GM12878 (cell line): ENCODE measurements around the gene CALML5. TPM values are rescaled to one million over a fixed set of nuclear protein-coding genes. Genes with fewer than 3 reads are reported as not detected.

ENCODE experiments used
- ATAC-seq: fragments of 200-7000 bp; cut with Tn5 transposase; 3 replicates; pipeline ENCODE4 v1.9.1; 2020; ENCODE audit warnings: mild to moderate bottlenecking, moderate library complexity
- Bru-seq: library from RNA; stranded (reverse); fragments of 400-500 nt; gene quantifications from one replicate; lab custom pipeline; 2021; lab: Mats Ljungman, UMichigan
- BruChase-seq, 2 experiments: library from RNA; stranded (reverse); fragments of 400-500 nt; gene quantifications; one replicate each; lab custom pipeline; 2021; lab: Mats Ljungman, UMichigan
- BruUV-seq: library from RNA; stranded (reverse); fragments of 400-500 nt; replicated peaks from 2 replicates; lab custom pipeline; 2021; lab: Mats Ljungman, UMichigan
- CTCF ChIA-PET: fragments of 300-600 bp; sonication (Branson Sonifier 250); formaldehyde crosslinking; extraction: SDS; loops from one replicate; lab custom pipeline; 2021; ENCODE audit warnings: inconsistent platforms; lab: Yijun Ruan, JAX
- POLR2A ChIA-PET: fragments of 350-600 bp; formaldehyde crosslinking; extraction: SDS; loops from one replicate; lab custom pipeline; 2021; ENCODE audit warnings: inconsistent platforms; lab: Charles Lee
- RAD21 ChIA-PET: fragments of 300-600 bp; sonication (Branson Sonifier 250); formaldehyde crosslinking; loops from one replicate; lab custom pipeline; 2023; ENCODE audit warnings: antibody characterized with exemption; ENCODE audit not compliant: unreplicated experiment; lab: Charles Lee
- SMC1A ChIA-PET: fragments of 300-600 bp; sonication (Branson Sonifier 250); formaldehyde crosslinking; loops from one replicate; lab custom pipeline; 2023; ENCODE audit not compliant: unreplicated experiment, uncharacterized antibody; lab: Charles Lee
- DNase-seq: peaks from one replicate; pipeline ENCODE4 v3.0.0-alpha.2; 2011; ENCODE audit warnings: low read depth, low spot score
- FAIRE-seq: peaks from 3 replicates; lab custom pipeline; 2011; peaks lifted over from hg19 to GRCh38; lab: Jason Lieb, UNC
- H2AFZ ChIP-seq: 2 replicates; pipeline ENCODE4 v1.6.0; 2011; ENCODE audit warnings: low read depth, low read length, control low read depth; ENCODE audit not compliant: control insufficient read depth
- H3K27ac ChIP-seq: 2 replicates; pipeline ENCODE4 v1.5.1; 2011; ENCODE audit warnings: control low read depth; ENCODE audit not compliant: control insufficient read depth, insufficient read depth
- H3K27me3 ChIP-seq, 2 experiments: replicated peaks in 1 of 2; 2 replicates each; pipeline versions ENCODE4 v1.6.0 to v1.6.1; 2011; ENCODE audit warnings: low read length in 1 of 2; ENCODE audit not compliant: control insufficient read depth in 2 of 2, insufficient read depth in 2 of 2
- H3K36me3 ChIP-seq, 2 experiments: 2 replicates each; pipeline ENCODE4 v1.5.1; 2011; ENCODE audit warnings: low read length in 1 of 2; ENCODE audit not compliant: control insufficient read depth in 2 of 2, insufficient read depth in 2 of 2
- H3K4me1 ChIP-seq: 2 replicates; pipeline ENCODE4 v1.6.1; 2011; ENCODE audit warnings: mild to moderate bottlenecking, low read length, moderate library complexity, mixed read lengths; ENCODE audit not compliant: control insufficient read depth, insufficient read depth
- H3K4me2 ChIP-seq: 2 replicates; pipeline ENCODE4 v1.6.0; 2011; ENCODE audit warnings: control low read depth; ENCODE audit not compliant: control insufficient read depth, insufficient read depth
- H3K4me3 ChIP-seq: fragments of 200-600 bp; sonication (generic); 2 replicates; pipeline ENCODE4 v1.5.1; 2016
- H3K79me2 ChIP-seq: 2 replicates; pipeline ENCODE4 v1.6.0; 2011; ENCODE audit warnings: low read length; ENCODE audit not compliant: control insufficient read depth, insufficient read depth
- H3K9ac ChIP-seq: 2 replicates; pipeline ENCODE4 v1.8.0; 2011; ENCODE audit warnings: low read length, control low read depth, mixed read lengths; ENCODE audit not compliant: control insufficient read depth, insufficient read depth
- H3K9me3 ChIP-seq: replicated peaks from 3 replicates; pipeline ENCODE4 v1.5.1; 2011; ENCODE audit warnings: mild to moderate bottlenecking, low read length; ENCODE audit not compliant: control insufficient read depth, insufficient read depth
- H4K20me1 ChIP-seq: 2 replicates; pipeline ENCODE4 v1.6.0; 2011; ENCODE audit not compliant: control insufficient read depth, insufficient read depth
- BACH1 ChIP-seq: fragments of 450-650 bp; IDR thresholded peaks from 2 replicates; pipeline ENCODE4 v1.6.1; 2017; ENCODE audit warnings: mild to moderate bottlenecking, borderline replicate concordance
- CEBPZ ChIP-seq: fragments of 150-350 bp; IDR thresholded peaks from 2 replicates; pipeline ENCODE4 v1.6.1; 2016; ENCODE audit warnings: low read depth, low read length
- ELK1 ChIP-seq: IDR thresholded peaks from 2 replicates; pipeline ENCODE4 v1.6.1; 2012; ENCODE audit warnings: low read depth, low read length, improper control_type of control experiment
- SMAD1 ChIP-seq: fragments of 450-650 bp; IDR thresholded peaks from 2 replicates; pipeline ENCODE4 v1.6.1; 2018; ENCODE audit warnings: mild to moderate bottlenecking, low read depth; ENCODE audit not compliant: partially characterized antibody
- SPI1 ChIP-seq: IDR thresholded peaks from 2 replicates; pipeline ENCODE4 v1.6.1; 2011; ENCODE audit warnings: low read depth, mild to moderate bottlenecking, low read length, moderate library complexity, borderline replicate concordance; ENCODE audit not compliant: insufficient read depth
- WGBS: methylation state at CpG from one replicate; pipeline ENCODE4 v1.1.6; 2016; ENCODE audit warnings: low lambda C conversion rate; ENCODE audit not compliant: insufficient replicate concordance, insufficient coverage; ENCODE audit errors: missing lambda C conversion rate; 5-methylcytosine and 5-hydroxymethylcytosine counted together
- in situ Hi-C: fragments of 300-500 bp; cut with MboI; formaldehyde crosslinking; loops from 9 replicates; pipeline ENCODE4 v1.14.3; 2018; ENCODE audit warnings: mixed read lengths
- intact Hi-C: fragments of 100-400 bp; cut with micrococcal nuclease; formaldehyde crosslinking; loops from one replicate; pipeline ENCODE4 v1.14.2; 2022; ENCODE audit not compliant: unreplicated experiment
- long read RNA-seq, 2 experiments: library from polyadenylated mRNA; unstranded; transcript quantifications; one replicate each; pipeline ENCODE4 v2.0.0, GENCODE V29; 2019 to 2020
- polyA minus RNA-seq, 3 experiments: library from RNA; depleted of rRNA, polyadenylated mRNA; stranded (reverse); fragments of >200 nt; gene quantifications; 2 replicates each; pipeline ENCODE4 v1.2.3, GENCODE V29; 2011
- polyA plus RNA-seq, 11 experiments: library from polyadenylated mRNA; depleted of rRNA in 4 of 11; unstranded in 6 of 11; stranded (reverse) in 5 of 11; fragments of >200 nt; fragmentation: Nextera tagmentation in 4 of 11; fragmentation: Illumina TruSeq in 1 of 11; extraction: Ambion mirVana in 4 of 11; extraction: Trizol in 1 of 11; gene quantifications; 1 replicate in 1 of 11; 2 replicates in 10 of 11; pipeline versions ENCODE4 v1.2.1 to v1.2.3, GENCODE V29; 2011 to 2016; ENCODE audit warnings: inconsistent platforms in 2 of 11, missing spikeins in 2 of 11, low read depth in 1 of 11
- total RNA-seq, 4 experiments: library from RNA; depleted of rRNA in 3 of 4; stranded (reverse); fragments of >200 nt in 3 of 4; fragmentation: Illumina TruSeq in 1 of 4; extraction: Trizol in 1 of 4; gene quantifications; 2 replicates each; pipeline versions ENCODE4 v1.2.1 to v1.2.3, GENCODE V29; 2013 to 2021
- TF ChIP-seq, protein P1 (sequence below): IDR thresholded peaks from 2 replicates; pipeline ENCODE4 v1.6.1; 2011; ENCODE audit warnings: borderline replicate concordance, low read depth, mild to moderate bottlenecking, moderate library complexity, low read length; ENCODE audit not compliant: insufficient read depth, poor library complexity, severe bottlenecking
- TF ChIP-seq, protein P2 (sequence below): fragments of 450-650 bp; IDR thresholded peaks from 2 replicates; pipeline ENCODE4 v1.6.1; 2018; ENCODE audit warnings: borderline replicate concordance, mild to moderate bottlenecking; ENCODE audit not compliant: partially characterized antibody

The CALML5 gene, protein sequence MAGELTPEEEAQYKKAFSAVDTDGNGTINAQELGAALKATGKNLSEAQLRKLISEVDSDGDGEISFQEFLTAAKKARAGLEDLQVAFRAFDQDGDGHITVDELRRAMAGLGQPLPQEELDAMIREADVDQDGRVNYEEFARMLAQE
- not detected in 2 replicates for total RNA-seq (2013; cell fraction: nucleolus; rRNA removed)
- total RNA-seq (2014; rRNA removed) = not detected in 2 replicates
- not detected in 2 replicates for total RNA-seq (2014; rRNA removed; fragmentation: Illumina TruSeq; extraction: Trizol)
- total RNA-seq (2021) = not detected in 2 replicates
- polyA plus RNA-seq (2011; ENCODE audit: low read depth) = not detected
- not detected in 2 replicates for polyA plus RNA-seq (2011; rRNA removed)
- not detected in 2 replicates for polyA plus RNA-seq (2011; cell fraction: cytosol; rRNA removed)
- not detected in 2 replicates for polyA plus RNA-seq (2011; cell fraction: nucleus; rRNA removed)
- not detected in 2 replicates for polyA plus RNA-seq (2012)
- polyA plus RNA-seq (2014; fragmentation: Illumina TruSeq; extraction: Trizol) = not detected in 2 replicates
- polyA plus RNA-seq (2014; fragmentation: Nextera tagmentation; extraction: Ambion mirVana) = not detected
- not detected in 2 replicates for polyA plus RNA-seq (2014; rRNA removed)
- not detected for polyA plus RNA-seq (2016; fragmentation: Nextera tagmentation; extraction: Ambion mirVana)
- not detected in 2 replicates for polyA minus RNA-seq (2011; rRNA and poly(A)+ RNA removed)
- not detected in 2 replicates for polyA minus RNA-seq (2011; cell fraction: cytosol; rRNA and poly(A)+ RNA removed)
- polyA minus RNA-seq (2011; cell fraction: nucleus; rRNA and poly(A)+ RNA removed) = not detected in 2 replicates
- Bru-seq, nascent RNA = not detected
- not detected for BruChase-seq, experiment 1, labeled RNA remaining after a 6-hour chase
- BruChase-seq, experiment 2, labeled RNA remaining after a 2-hour chase = not detected
- long read RNA-seq, experiment 1 = 0 reads
- long read RNA-seq, experiment 2 = 0 reads

- Histone ChIP-seq H2AFZ (no peak within 1 kb of the TSS), H3K9me3 (no peaks in the 10 kb centered on the region), H3K4me3 (no peak within 1 kb of the TSS), H3K27ac (no peak within 1 kb of the TSS), H4K20me1 (no peaks in the 10 kb centered on the region), H3K79me2 (no peaks in the 10 kb centered on the region), H3K9ac (no peak within 1 kb of the TSS), H3K27me3 (peaks cover 0 to 2% of the 10 kb centered on the region in 2 experiments; a peak in 3 of 4 replicates), H3K4me2 (no peak within 1 kb of the TSS), H3K4me1 (no peaks in the 10 kb centered on the region), H3K36me3 (no peaks in the 10 kb centered on the region)
- FAIRE-seq (no peak), DNase-seq (no peak), ATAC-seq (no peak)
- in situ Hi-C loops (no loop called here), intact Hi-C loops (no loop called here)
- no TSS peak for BruUV-seq
- ChIA-PET RAD21 (interaction anchor here (1.1 to 1.9 kb wide), 3 partner anchors 72 to 124 kb away, joined by 3 to 8 read pairs (median 3); no protein-coding TSS in a partner anchor), CTCF (no interaction called here), POLR2A (no interaction called here), SMC1A (no interaction called here)
- WGBS = 55% methylated on average over 10 of the region's 10 CpGs
- TF ChIP-seq, protein P1, sequence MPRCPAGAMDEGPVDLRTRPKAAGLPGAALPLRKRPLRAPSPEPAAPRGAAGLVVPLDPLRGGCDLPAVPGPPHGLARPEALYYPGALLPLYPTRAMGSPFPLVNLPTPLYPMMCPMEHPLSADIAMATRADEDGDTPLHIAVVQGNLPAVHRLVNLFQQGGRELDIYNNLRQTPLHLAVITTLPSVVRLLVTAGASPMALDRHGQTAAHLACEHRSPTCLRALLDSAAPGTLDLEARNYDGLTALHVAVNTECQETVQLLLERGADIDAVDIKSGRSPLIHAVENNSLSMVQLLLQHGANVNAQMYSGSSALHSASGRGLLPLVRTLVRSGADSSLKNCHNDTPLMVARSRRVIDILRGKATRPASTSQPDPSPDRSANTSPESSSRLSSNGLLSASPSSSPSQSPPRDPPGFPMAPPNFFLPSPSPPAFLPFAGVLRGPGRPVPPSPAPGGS = no peak
- TF ChIP-seq SMAD1 (no peak), CEBPZ (no peak), BACH1 (no peak), ELK1 (no peak), SPI1 (no peak)
- TF ChIP-seq, protein P2, sequence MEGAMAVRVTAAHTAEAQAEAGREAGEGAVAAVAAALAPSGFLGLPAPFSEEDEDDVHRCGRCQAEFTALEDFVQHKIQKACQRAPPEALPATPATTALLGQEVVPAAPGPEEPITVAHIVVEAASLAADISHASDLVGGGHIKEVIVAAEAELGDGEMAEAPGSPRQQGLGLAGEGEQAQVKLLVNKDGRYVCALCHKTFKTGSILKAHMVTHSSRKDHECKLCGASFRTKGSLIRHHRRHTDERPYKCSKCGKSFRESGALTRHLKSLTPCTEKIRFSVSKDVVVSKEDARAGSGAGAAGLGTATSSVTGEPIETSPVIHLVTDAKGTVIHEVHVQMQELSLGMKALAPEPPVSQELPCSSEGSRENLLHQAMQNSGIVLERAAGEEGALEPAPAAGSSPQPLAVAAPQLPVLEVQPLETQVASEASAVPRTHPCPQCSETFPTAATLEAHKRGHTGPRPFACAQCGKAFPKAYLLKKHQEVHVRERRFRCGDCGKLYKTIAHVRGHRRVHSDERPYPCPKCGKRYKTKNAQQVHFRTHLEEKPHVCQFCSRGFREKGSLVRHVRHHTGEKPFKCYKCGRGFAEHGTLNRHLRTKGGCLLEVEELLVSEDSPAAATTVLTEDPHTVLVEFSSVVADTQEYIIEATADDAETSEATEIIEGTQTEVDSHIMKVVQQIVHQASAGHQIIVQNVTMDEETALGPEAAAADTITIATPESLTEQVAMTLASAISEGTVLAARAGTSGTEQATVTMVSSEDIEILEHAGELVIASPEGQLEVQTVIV = no peak
Measured at GRCh38 chr10:5499493-5500140, at the start of gene CALML5. Gene CALML5 (minus strand): TSS chr10:5499570. CDS start chr10:5499438, 132 bp downstream.
